SK-N-SH treated with all-trans-retinoic acid at 6 μM for 48 hours (cell line): ENCODE data around the gene NAA38.

ENCODE experiments used
- ARNTL ChIP-seq: fragments of 450-650 bp; formaldehyde crosslinking; IDR thresholded peaks from 2 replicates; pipeline ENCODE4 v1.5.0; 2020; ENCODE audit warnings: low read depth, mild to moderate bottlenecking, moderate library complexity, borderline replicate concordance
- BACH2 ChIP-seq: fragments of 250-450 bp; sonication (Bioruptor Pico); IDR thresholded peaks from 2 replicates; pipeline ENCODE4 v1.9.0; 2021; ENCODE audit warnings: mild to moderate bottlenecking, borderline replicate concordance
- CREB5 ChIP-seq: fragments of 250-450 bp; sonication (Bioruptor Pico); IDR thresholded peaks from 2 replicates; pipeline ENCODE4 v1.5.1; 2020; ENCODE audit warnings: low read depth, mild to moderate bottlenecking, moderate library complexity
- CSRNP3 ChIP-seq: fragments of 250-450 bp; sonication (Bioruptor Pico); IDR thresholded peaks from 2 replicates; pipeline ENCODE4 v1.5.1; 2021; ENCODE audit warnings: mild to moderate bottlenecking, moderate library complexity
- OSR1 ChIP-seq: fragments of 250-450 bp; sonication (Bioruptor Pico); IDR thresholded peaks from 2 replicates; pipeline ENCODE4 v1.8.0; 2022; ENCODE audit warnings: moderate library complexity, mild to moderate bottlenecking, inconsistent platforms
- PPARA ChIP-seq: fragments of 250-450 bp; sonication (Bioruptor Pico); IDR thresholded peaks from 2 replicates; pipeline ENCODE4 v1.5.0; 2020; ENCODE audit warnings: mild to moderate bottlenecking, borderline replicate concordance
- SNAI2 ChIP-seq: fragments of 250-450 bp; sonication (Bioruptor Pico); IDR thresholded peaks from 2 replicates; pipeline ENCODE4 v1.5.0; 2020; ENCODE audit warnings: mild to moderate bottlenecking, moderate library complexity
- TOX ChIP-seq: fragments of 250-450 bp; sonication (Bioruptor Pico); IDR thresholded peaks from 2 replicates; pipeline ENCODE4 v1.8.0; 2021; ENCODE audit warnings: mild to moderate bottlenecking, moderate library complexity, borderline replicate concordance
- TSHZ2 ChIP-seq: fragments of 250-450 bp; sonication (Bioruptor Pico); IDR thresholded peaks from 2 replicates; pipeline ENCODE4 v1.5.0; 2020; ENCODE audit warnings: mild to moderate bottlenecking, moderate library complexity
- ZC3H10 ChIP-seq: fragments of 250-450 bp; sonication (Bioruptor Pico); IDR thresholded peaks from 2 replicates; pipeline ENCODE4 v1.5.1; 2021; ENCODE audit warnings: mild to moderate bottlenecking, moderate library complexity
- ZFP30 ChIP-seq: fragments of 450-650 bp; formaldehyde crosslinking; IDR thresholded peaks from 2 replicates; pipeline ENCODE4 v1.5.0; 2022; ENCODE audit warnings: mild to moderate bottlenecking, moderate library complexity

- TF ChIP-seq SNAI2, result 0 out of 2 replicates have a peak, but pooled peaks have one; percentile 42
- TF ChIP-seq OSR1, result no peak
- TF ChIP-seq CSRNP3 (CRISPR knock-in tag), result no peak
- no peak for TF ChIP-seq ZC3H10 (CRISPR knock-in tag)
- no peak for TF ChIP-seq BACH2 (CRISPR knock-in tag)
- TF ChIP-seq PPARA (CRISPR knock-in tag), result no peak
- no peak for TF ChIP-seq TOX (CRISPR knock-in tag)
- TF ChIP-seq TSHZ2 (CRISPR knock-in tag), result no peak
- TF ChIP-seq ARNTL, result no peak
- TF ChIP-seq CREB5, result no peak
- TF ChIP-seq ZFP30 (CRISPR knock-in tag), result no peak
Measured at GRCh38 chr17:7842380-7843256, 14.7 kb downstream of the NAA38 start.
